Breast epithelium (tissue), 4 donors: ENCODE measurements around the gene TMEM170B. TPM values are rescaled to one million over a fixed set of nuclear protein-coding genes. Genes with fewer than 3 reads are reported as not detected.
A peak's percentile ranks its signal among the peaks of the same experiment; 100 is the strongest.
"Not testable (repeated sequence)": the region's sequence is repeated elsewhere in the genome, so short reads cannot be mapped to it uniquely, and the experiment has no call there.

Experiments
- DNase-seq, 2 donors: peaks; one replicate each; pipeline ENCODE4 v3.0.0-alpha.2; 2019; ENCODE audit warnings: low spot score in 2 of 2
- H3K27ac ChIP-seq, 2 donors: fragments of 200-600 bp; sonication (generic) in 1 of 2; one replicate each; pipeline ENCODE4 v1.5.1; 2016 to 2019; ENCODE audit warnings: mild to moderate bottlenecking in 1 of 2
- H3K27me3 ChIP-seq, 2 donors: fragments of 200-600 bp; sonication (generic) in 1 of 2; one replicate each; pipeline versions ENCODE4 v1.5.1 to v1.6.0; 2017 to 2019; ENCODE audit warnings: control low read depth in 1 of 2, mild to moderate bottlenecking in 1 of 2
- H3K36me3 ChIP-seq: fragments of 200-600 bp; one replicate; pipeline ENCODE4 v1.5.1; 2019
- H3K4me1 ChIP-seq, 2 donors: fragments of 200-600 bp; sonication (generic); one replicate each; pipeline ENCODE4 v1.5.1; 2016 to 2019; ENCODE audit warnings: control low read depth in 1 of 2
- H3K4me3 ChIP-seq, 3 donors: fragments of 200-600 bp; sonication (generic); 1 replicate in 2 of 3; 2 replicates in 1 of 3; pipeline ENCODE4 v1.5.1; 2016 to 2019; ENCODE audit warnings: mild to moderate bottlenecking in 3 of 3, moderate library complexity in 2 of 3
- H3K9me3 ChIP-seq, 2 donors: fragments of 200-600 bp; sonication (generic) in 1 of 2; one replicate each; pipeline ENCODE4 v1.5.1; 2016 to 2019; ENCODE audit warnings: control low read depth in 1 of 2
- POLR2A ChIP-seq: fragments of 450-650 bp; IDR thresholded peaks from one replicate; pipeline ENCODE4 v1.6.1; 2016; ENCODE audit warnings: antibody characterized with exemption, mild to moderate bottlenecking, moderate library complexity
- POLR2AphosphoS5 ChIP-seq, 3 donors: sonication (generic); formaldehyde crosslinking; IDR thresholded peaks; one replicate each; pipeline ENCODE4 v1.6.1; 2017; ENCODE audit warnings: antibody characterized with exemption in 3 of 3
- intact Hi-C: fragments of 100-400 bp; cut with DNase I; formaldehyde crosslinking; loops from one replicate; pipeline ENCODE4 v1.15.1; 2023; ENCODE audit warnings: low total_unique reads
- total RNA-seq, 3 donors: library from RNA; depleted of rRNA; stranded (reverse); fragments of >200 nt; gene quantifications; one replicate each; pipeline ENCODE4 v1.1.0, GENCODE V29; 2016
- TF ChIP-seq, protein P1 (sequence below), 3 donors: fragments of 450-650 bp; IDR thresholded peaks; one replicate each; pipeline ENCODE4 v1.5.1; 2016 to 2017; ENCODE audit warnings: antibody characterized with exemption in 3 of 3, mild to moderate bottlenecking in 3 of 3, moderate library complexity in 3 of 3

Gene TMEM170B
- total RNA-seq, 3 donors from 2014 or later = 4.9 to 15.2 (median 5.6) TPM

DNA sequence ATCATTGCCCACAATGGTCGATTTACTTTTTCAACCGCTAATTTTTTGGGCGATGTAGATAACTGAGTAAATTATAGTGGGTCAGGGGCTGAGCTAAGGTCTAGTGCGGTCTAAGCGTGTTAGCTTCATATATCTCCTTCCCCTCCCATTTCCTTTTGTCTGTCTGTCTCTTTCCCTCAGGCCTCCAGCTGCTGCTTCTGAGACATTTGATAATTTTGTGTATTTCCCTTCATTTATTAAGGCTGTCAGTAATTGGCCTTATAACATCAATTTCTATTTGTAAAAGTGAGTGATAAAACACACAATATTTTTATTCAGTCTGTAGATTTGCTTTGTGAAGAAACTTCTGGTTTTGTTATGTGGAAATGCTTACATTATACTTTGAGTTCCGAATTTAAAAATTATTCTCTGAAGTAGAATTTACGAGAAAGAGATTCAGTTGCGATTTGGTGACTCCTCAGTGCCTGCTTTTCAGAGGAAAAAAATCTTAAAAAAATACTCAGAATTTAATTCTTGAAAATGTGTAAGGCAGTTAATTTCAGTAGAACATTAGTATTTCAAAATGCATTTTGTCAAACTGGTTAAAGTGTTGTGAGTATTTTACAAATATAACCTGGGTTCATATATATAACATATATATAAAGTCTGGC lies 1.4 kb downstream of the TMEM170B start:
- intact Hi-C loops = no loop called here
- H3K27ac ChIP-seq = peak overlapping the region in 1 of 2 donors; percentile 79
- H3K9me3 ChIP-seq = no peaks in the 10 kb centered on the region

DNA sequence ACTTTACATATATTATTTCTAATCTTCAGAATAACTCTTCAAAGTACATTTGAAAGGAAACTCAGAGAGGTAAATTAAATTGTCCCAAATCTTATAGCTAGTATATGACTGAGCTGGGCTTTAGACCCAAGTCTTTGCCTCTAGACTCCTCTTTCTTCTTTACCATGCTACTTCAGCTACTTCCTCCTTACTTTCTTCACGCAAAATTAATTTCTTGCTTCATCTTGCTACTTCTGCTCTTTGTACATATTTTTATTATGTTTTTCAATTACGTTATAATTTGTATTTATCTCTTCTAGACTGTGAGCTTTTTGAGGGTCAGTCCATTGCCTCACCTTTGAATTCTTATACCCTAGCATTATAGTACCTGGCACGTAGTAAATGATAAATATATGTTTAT lies 5.3 kb downstream of the TMEM170B start:
- no peaks in the 10 kb centered on the region for H3K27me3 ChIP-seq
- intact Hi-C loops = no loop called here
- H3K36me3 ChIP-seq = no peaks in the 10 kb centered on the region
- no peak for DNase-seq
- no peak overlapping the region for H3K4me3 ChIP-seq
- H3K4me1 ChIP-seq = no peaks in the 10 kb centered on the region
- TF ChIP-seq POLR2AphosphoS5 (IDR thresholded peaks at IDR 0.05) (no peak), POLR2A (no peak)
- TF ChIP-seq, protein P1, sequence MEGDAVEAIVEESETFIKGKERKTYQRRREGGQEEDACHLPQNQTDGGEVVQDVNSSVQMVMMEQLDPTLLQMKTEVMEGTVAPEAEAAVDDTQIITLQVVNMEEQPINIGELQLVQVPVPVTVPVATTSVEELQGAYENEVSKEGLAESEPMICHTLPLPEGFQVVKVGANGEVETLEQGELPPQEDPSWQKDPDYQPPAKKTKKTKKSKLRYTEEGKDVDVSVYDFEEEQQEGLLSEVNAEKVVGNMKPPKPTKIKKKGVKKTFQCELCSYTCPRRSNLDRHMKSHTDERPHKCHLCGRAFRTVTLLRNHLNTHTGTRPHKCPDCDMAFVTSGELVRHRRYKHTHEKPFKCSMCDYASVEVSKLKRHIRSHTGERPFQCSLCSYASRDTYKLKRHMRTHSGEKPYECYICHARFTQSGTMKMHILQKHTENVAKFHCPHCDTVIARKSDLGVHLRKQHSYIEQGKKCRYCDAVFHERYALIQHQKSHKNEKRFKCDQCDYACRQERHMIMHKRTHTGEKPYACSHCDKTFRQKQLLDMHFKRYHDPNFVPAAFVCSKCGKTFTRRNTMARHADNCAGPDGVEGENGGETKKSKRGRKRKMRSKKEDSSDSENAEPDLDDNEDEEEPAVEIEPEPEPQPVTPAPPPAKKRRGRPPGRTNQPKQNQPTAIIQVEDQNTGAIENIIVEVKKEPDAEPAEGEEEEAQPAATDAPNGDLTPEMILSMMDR (IDR thresholded peaks at IDR 0.05) = no peak
- no peaks in the 10 kb centered on the region for H3K9me3 ChIP-seq
- H3K27ac ChIP-seq = no peak overlapping the region

More for the DNA sequence above, 1.4 kb downstream of the TMEM170B start:
- H3K4me1 ChIP-seq = no peaks in the 10 kb centered on the region
- DNase-seq = no peak
- H3K4me3 ChIP-seq = peak overlapping the region; percentile 91 to 97 (median 92)
- H3K36me3 ChIP-seq = no peaks in the 10 kb centered on the region
- TF ChIP-seq POLR2AphosphoS5 (IDR thresholded peaks at IDR 0.05) = no peak
- TF ChIP-seq POLR2A = no peak
- TF ChIP-seq, protein P1 (IDR thresholded peaks at IDR 0.05) = no peak
- no peaks in the 10 kb centered on the region for H3K27me3 ChIP-seq

DNA sequence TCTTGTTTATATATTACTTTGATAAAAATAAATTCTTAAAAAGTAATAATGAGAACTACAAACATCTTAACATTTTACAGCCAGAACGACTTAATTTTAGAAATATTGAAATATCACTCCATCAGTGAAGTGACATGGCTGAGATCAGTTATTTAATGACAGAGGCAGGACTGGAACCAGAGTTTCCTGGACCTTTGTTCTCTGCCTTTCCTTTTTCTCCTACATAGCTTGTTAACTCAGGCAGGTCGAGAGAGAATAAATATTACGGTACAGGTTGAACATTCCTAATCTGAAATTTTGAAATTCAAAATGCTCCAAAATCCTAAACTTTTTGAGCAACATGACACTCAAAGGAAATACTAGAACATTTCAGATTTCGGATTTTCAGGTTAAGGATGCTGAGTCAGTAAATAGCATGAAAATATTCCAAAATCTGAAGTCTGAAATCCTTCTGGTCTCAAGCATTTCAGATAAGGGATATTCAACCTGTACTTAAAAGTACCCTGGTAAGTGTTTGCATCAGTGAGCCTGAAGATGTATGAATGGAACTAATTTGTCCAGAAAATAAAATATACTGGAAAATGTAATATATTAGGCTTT lies 6.5 kb downstream of the TMEM170B start:
- no peak for DNase-seq
- H3K27me3 ChIP-seq = no peaks in the 10 kb centered on the region
- TF ChIP-seq, protein P1 (IDR thresholded peaks at IDR 0.05) = no peak
- no peak for TF ChIP-seq POLR2AphosphoS5 (IDR thresholded peaks at IDR 0.05)
- no peaks in the 10 kb centered on the region for H3K9me3 ChIP-seq
- H3K4me1 ChIP-seq = no peaks in the 10 kb centered on the region
- H3K36me3 ChIP-seq = no peaks in the 10 kb centered on the region
- no peak overlapping the region for H3K27ac ChIP-seq
- intact Hi-C loops = no loop called here
- H3K4me3 ChIP-seq = no peak overlapping the region

GRCh38 chr6:11547846-11548245 lies 10.3 kb downstream of the TMEM170B start:
- intact Hi-C loops, H3K4me3 ChIP-seq, H3K27me3 ChIP-seq, H3K9me3 ChIP-seq, H3K36me3 ChIP-seq, DNase-seq, H3K27ac ChIP-seq, H3K4me1 ChIP-seq: not testable (repeated sequence)

DNA sequence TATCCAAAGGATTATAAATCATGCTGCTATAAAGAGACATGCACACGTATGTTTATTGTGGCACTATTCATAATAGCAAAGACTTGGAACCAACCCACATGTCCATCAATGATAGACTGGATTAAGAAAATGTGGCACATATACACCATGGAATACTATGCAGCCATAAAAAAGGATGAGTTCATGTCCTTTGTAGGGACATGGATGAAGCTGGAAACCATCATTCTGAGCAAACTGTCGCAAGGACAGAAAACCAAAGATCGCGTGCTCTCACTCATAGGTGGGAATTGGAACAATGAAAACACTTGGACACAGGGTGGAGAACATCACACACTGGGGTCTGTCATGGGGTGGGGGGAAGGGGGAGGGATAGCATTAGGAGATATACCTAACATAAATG lies 11.0 kb downstream of the TMEM170B start:
- H3K27me3 ChIP-seq, intact Hi-C loops, H3K9me3 ChIP-seq, H3K4me3 ChIP-seq, DNase-seq, H3K36me3 ChIP-seq, H3K4me1 ChIP-seq, H3K27ac ChIP-seq: not testable (repeated sequence)

DNA sequence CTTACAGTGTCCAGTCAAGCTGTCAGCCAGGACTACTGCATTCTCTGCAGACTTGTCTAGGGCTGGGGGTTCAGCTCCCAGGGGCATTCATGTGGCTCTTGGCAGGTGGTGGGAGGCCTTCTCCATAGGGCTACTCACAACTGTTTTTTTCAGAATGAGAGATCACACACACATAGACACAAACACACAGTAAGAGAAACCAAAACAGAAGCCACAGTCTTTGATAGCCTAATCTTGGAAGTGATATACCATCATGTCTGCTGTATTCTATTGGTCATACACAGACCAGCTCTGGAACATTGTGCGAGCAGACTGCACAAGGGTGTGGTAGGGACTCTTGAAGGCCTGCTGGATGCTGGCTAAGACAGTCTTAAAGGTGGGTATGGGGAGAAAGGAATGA lies 13.5 kb downstream of the TMEM170B start:
- TF ChIP-seq, protein P1 (IDR thresholded peaks at IDR 0.05) = no peak
- H3K27me3 ChIP-seq = no peaks in the 10 kb centered on the region
- H3K27ac ChIP-seq = no peak overlapping the region
- no peak overlapping the region for H3K4me3 ChIP-seq
- H3K36me3 ChIP-seq = no peaks in the 10 kb centered on the region
- no peak for DNase-seq
- H3K9me3 ChIP-seq = no peaks in the 10 kb centered on the region
- intact Hi-C loops = no loop called here
- H3K4me1 ChIP-seq = no peaks in the 10 kb centered on the region
